GM13976 (cell line): ENCODE results near the gene DAPK2.

ENCODE experiments used
- DNase-seq: peaks from one replicate; pipeline ENCODE4 v3.0.0; 2012; ENCODE audit warnings: low spot score
- in situ Hi-C: fragments of 300-500 bp; cut with MboI; formaldehyde crosslinking; loops from one replicate; pipeline ENCODE4 v1.12.0; 2022; ENCODE audit warnings: low sequenced_read_pairs, mixed read lengths, inconsistent platforms; ENCODE audit not compliant: unreplicated experiment
- TF ChIP-seq, protein P1 (sequence below): IDR thresholded peaks from 2 replicates; pipeline ENCODE4 v1.5.1; 2012; ENCODE audit warnings: borderline replicate concordance, mild to moderate bottlenecking; ENCODE audit not compliant: insufficient read depth; ENCODE audit errors: extremely low read depth, missing control alignments, control extremely low read depth

DAPK2 gene

DNA sequence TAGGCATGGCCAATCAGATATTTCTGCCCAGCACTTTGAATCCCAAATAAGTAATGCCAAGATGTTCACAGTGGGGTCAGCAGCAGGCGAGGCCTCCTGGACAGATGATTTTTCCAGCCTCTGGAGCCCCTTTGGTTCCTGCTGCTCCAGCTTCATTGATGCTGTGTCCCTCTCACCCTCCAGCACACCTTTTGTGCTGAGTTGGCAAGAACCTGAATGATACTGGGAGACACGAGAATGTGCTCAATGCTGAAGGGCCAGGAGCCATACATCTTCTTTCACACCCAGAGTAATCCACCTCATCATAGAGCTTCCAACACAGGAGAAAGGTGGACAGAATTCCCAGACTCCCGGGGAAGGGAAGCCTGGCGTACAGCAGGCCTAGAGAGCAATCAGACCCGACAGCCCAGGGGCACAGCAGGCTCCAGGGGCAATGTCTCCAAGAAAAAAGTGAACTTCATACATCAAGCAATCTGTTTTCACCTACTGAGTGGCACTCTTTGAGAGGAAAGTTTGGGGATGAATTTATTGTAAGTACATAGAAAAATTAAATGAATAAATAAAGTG is 6.7 kb upstream of the DAPK2 start:
- DNase-seq, result no peak
- TF ChIP-seq, protein P1, sequence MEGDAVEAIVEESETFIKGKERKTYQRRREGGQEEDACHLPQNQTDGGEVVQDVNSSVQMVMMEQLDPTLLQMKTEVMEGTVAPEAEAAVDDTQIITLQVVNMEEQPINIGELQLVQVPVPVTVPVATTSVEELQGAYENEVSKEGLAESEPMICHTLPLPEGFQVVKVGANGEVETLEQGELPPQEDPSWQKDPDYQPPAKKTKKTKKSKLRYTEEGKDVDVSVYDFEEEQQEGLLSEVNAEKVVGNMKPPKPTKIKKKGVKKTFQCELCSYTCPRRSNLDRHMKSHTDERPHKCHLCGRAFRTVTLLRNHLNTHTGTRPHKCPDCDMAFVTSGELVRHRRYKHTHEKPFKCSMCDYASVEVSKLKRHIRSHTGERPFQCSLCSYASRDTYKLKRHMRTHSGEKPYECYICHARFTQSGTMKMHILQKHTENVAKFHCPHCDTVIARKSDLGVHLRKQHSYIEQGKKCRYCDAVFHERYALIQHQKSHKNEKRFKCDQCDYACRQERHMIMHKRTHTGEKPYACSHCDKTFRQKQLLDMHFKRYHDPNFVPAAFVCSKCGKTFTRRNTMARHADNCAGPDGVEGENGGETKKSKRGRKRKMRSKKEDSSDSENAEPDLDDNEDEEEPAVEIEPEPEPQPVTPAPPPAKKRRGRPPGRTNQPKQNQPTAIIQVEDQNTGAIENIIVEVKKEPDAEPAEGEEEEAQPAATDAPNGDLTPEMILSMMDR, result no peak
- in situ Hi-C loops, result loop anchor here (10.0 to 25.0 kb wide), 3 partner anchors 308 to 591 kb away; no protein-coding TSS in a partner anchor

DNA sequence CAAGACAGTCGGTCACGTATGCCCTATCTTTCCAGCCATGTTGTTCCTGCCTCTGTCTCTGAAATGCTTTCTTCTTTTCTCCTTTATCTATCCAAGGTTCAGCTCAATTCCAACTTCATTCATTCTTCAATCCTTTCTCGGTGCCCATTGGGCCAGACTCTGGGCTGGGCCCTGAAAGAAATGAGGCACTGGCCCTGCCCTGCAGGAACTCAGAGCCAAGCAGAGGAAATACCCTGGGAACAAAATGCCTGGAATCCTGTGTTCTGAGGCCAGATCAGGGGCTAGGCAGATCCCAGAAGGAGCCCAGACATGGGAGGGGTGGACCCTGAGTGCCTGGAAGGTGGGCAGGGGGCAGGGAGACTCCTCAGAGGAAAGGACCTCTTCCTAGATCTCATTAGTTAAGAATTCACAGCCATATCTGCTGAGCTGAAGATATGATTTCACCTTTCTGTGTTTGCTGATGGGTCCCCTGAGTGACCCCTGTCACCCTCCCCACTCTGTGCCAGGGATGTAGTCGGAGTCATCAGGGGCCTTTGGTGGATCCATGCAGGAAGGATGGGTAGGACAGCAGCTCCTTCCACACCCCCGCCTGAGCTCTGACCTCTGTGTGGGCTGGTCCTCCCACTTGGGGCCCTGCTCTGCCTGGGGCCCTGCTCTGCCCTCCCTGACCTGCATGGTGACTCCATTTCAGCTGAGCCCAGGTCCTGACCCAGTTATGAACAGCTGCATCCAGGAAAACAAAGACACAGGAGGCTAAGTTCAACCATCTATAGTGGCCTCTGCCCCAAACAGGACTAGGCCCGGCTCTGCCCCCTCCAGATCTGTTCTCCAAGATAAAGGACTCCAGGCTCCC is 5.3 kb upstream of the DAPK2 start:
- in situ Hi-C loops, result loop anchor here (10.0 to 25.0 kb wide), 3 partner anchors 307 to 589 kb away; no protein-coding TSS in a partner anchor
- DNase-seq, result no peak
- TF ChIP-seq, protein P1, result no peak

DNA sequence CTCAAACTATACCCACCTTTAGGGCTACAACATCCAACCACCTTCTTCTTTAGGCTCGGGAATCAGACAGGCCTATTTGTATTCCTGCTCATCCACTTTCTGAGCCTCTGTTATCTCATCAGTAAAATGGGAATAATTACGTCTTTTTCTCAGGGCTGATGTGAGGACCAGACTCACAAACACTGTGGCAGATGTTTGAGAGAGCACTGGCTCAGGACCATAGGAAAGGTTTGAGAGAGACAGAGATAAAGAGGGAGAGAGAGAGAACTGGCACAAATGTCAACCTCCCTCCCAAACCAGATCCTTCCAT is 4.8 kb upstream of the DAPK2 start:
- no peak for DNase-seq
- in situ Hi-C loops, result loop anchor here (10.0 to 25.0 kb wide), 3 partner anchors 306 to 589 kb away; no protein-coding TSS in a partner anchor
- TF ChIP-seq, protein P1, result no peak

DNA sequence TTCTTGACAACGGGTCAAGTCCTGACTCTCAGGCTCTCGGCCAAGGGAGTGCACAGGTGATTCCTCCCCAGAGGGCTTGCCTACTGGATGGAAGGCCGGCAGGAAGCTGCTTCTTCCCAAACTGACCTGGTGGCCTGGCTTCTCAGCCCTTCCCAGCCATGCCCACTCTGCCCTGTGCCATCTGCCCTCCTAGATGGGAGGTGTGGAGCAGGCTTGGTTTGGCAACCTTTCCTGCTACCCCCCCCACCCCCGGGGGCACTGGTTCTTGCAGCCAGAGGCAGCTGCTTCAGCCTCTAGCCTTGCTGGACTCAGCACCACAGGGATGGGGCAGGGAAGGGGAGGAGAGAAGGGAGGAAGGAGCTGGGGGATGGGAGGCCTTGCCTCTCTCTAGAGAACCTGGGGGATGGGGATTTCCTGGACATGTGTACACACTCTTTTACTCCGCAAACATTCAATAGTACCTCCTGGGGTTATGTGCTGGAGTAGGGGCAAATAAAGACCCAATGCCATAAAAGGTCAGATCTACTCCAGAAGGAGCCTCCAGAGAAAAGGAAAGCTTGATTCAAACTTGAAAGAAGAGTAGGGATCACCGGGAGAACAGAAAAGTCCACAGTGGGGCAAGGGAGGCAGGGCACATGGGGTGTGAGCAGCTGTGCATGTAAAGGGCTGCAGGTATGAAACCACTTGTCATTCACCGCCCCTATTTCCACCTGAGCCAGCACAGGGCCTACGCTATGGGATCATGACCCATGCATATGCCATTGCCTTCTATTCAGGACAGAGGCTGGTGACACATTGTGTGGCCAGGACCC is 4.2 kb upstream of the DAPK2 start:
- in situ Hi-C loops, result loop anchor here (10.0 to 25.0 kb wide), 3 partner anchors 306 to 588 kb away; no protein-coding TSS in a partner anchor
- no peak for DNase-seq
- TF ChIP-seq, protein P1, result no peak

DNA sequence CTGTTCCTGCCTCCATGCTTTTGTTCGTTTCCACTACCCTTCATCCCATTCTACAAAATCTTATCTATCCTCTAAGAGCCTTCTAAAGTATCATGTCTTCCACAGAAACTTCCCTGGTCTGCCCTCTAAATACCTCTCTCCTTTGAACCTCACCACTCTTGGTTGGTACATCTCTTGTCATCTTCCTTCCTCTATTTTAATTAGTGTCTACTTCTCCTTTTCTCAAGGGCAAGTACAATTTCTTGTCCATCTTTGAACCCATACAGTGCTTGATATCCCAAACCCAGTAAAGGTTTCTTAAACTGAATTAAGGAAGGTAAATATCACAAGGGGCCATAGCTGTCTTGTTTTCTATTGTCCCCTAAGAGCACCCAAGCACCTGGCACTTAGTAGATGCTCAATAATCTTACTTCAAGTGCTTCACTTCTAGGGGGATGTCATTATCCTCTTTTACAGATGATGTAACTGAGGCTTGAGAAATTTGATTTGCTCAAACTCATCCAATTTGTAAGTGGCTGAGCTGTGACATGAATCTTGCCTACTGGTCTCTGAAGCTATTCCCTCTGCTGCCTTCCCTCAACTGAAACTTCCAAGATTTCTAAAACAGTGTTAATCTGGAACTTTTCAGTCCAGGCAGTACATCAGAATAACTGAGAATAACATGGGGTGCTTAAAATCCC is 2.6 kb upstream of the DAPK2 start:
- TF ChIP-seq, protein P1, result no peak
- DNase-seq, result no peak
- in situ Hi-C loops, result no loop called here

DNA sequence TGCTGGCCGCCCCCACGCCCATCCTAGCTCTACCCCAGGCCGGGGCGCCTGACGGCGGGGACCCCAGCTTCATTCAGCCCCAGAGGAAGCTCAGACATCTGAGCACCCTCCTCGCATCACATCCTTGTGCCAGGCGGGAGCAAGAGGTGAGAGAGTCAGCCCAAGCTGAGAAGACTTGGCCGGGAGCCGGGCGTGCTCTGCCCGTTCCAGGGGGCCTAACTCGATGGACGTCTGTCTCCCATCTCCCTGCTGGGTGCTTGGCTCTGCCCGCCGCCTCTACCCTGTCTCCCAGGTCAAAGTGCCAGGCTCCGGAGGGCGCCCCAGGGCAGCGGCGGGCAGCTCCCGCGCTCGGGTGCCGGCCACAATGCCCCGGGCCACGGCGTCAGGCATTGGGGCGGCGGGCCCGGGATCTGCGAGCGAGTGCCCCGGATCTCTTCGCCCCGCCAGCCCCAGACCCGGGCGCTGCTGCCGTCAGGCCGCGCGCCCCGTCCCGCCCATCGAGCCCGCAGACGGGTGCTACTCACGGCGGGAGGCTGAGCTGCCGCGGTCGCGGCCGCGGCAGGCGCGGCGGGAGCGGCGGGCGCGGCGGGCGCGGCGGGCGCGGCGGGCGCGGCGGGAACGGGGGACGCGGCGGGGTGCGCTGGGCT is 388 bp downstream of the DAPK2 start:
- in situ Hi-C loops, result no loop called here
- no peak for DNase-seq
- TF ChIP-seq, protein P1, result no peak
